OCI-LY3 (cell line): ENCODE measurements around the gene CDC42BPA.

Experiments used
- H2AFZ ChIP-seq: fragments of 200-600, 300-600 bp; shearing (Covaris generic); 2 replicates; pipeline ENCODE4 v1.6.0; 2014; ENCODE audit warnings: antibody characterized with exemption, low read depth, low read length
- H3K27ac ChIP-seq: fragments of 200-600, 300-600 bp; sonication (generic); 2 replicates; pipeline ENCODE4 v1.5.1; 2014; ENCODE audit warnings: mild to moderate bottlenecking, low read length, moderate library complexity, mixed read lengths
- H3K27me3 ChIP-seq: fragments of 200-600, 300-600 bp; sonication (generic); 2 replicates; pipeline ENCODE4 v1.6.1; 2014; ENCODE audit warnings: low read depth, low read length, mixed read lengths
- H3K36me3 ChIP-seq: fragments of 200-600, 300-600 bp; sonication (generic); replicated peaks from 2 replicates; pipeline ENCODE3; 2014; ENCODE audit warnings: low read depth, low read length, mixed read lengths
- H3K4me1 ChIP-seq: fragments of 300-600, 200-600 bp; sonication (generic); 2 replicates; pipeline ENCODE4 v1.6.1; 2014; ENCODE audit warnings: low read length, mixed read lengths
- H3K4me2 ChIP-seq: fragments of 200-600, 300-600 bp; sonication (generic); 2 replicates; pipeline ENCODE4 v1.6.1; 2014; ENCODE audit warnings: low read length, mixed read lengths
- H3K4me3 ChIP-seq: fragments of 300-600, 200-600 bp; sonication (generic); 2 replicates; pipeline ENCODE4 v1.5.1; 2014; ENCODE audit warnings: antibody characterized with exemption, mild to moderate bottlenecking, low read length, moderate library complexity
- H3K79me2 ChIP-seq: fragments of 300-600, 200-600 bp; shearing (Covaris generic); 2 replicates; pipeline ENCODE4 v1.6.1; 2014; ENCODE audit warnings: mild to moderate bottlenecking, low read length, mixed read lengths
- H3K9ac ChIP-seq: fragments of 300-600, 200-600 bp; shearing (Covaris generic); 2 replicates; pipeline ENCODE4 v1.6.0; 2014; ENCODE audit warnings: mild to moderate bottlenecking, low read length, moderate library complexity
- H3K9me3 ChIP-seq: fragments of 200-600, 300-600 bp; shearing (Covaris generic); 2 replicates; pipeline ENCODE4 v1.6.1; 2014; ENCODE audit warnings: low read length, mixed read lengths; ENCODE audit not compliant: insufficient read depth
- H4K20me1 ChIP-seq: fragments of 200-600, 300-600 bp; sonication (generic); 2 replicates; pipeline ENCODE4 v1.6.1; 2016; ENCODE audit warnings: low read length, mixed read lengths; ENCODE audit not compliant: insufficient read depth
- CTCF ChIP-seq: fragments of 200-600, 300-600 bp; sonication (generic); IDR thresholded peaks from 2 replicates; pipeline ENCODE4 v1.5.1; 2014; ENCODE audit warnings: antibody characterized with exemption, low read length, low read depth
- EZH2phosphoT487 ChIP-seq: fragments of 200-600 bp; shearing (Covaris generic); IDR thresholded peaks from 2 replicates; pipeline ENCODE4 v1.6.1; 2018; ENCODE audit warnings: antibody characterized with exemption, mixed run types, low read depth

Gene CDC42BPA

GRCh38 chr1:226954777-226955176, 363.5 kb downstream of the CDC42BPA start:
- no peak overlapping the region for H2AFZ ChIP-seq
- H3K4me1 ChIP-seq = no peaks in the 10 kb centered on the region
- no peak overlapping the region for H3K4me2 ChIP-seq
- H3K79me2 ChIP-seq = peaks cover 49% of the 10 kb centered on the region
- H4K20me1 ChIP-seq = peaks cover 8% of the 10 kb centered on the region; the same call in 1 of the 2 replicates
- H3K9me3 ChIP-seq = no peaks in the 10 kb centered on the region; the same call in 1 of the 2 replicates
- no peak overlapping the region for H3K9ac ChIP-seq
- no peaks in the 10 kb centered on the region for H3K27me3 ChIP-seq
- peaks cover 10% of the 10 kb centered on the region for H3K36me3 ChIP-seq
- H3K27ac ChIP-seq = no peak overlapping the region
- no peak for TF ChIP-seq CTCF
- TF ChIP-seq EZH2phosphoT487 = no peak
- H3K4me3 ChIP-seq = no peak overlapping the region

GRCh38 chr1:226954337-226954736, 364.0 kb downstream of the CDC42BPA start:
- H3K27ac ChIP-seq = no peak overlapping the region
- peaks cover 10% of the 10 kb centered on the region; the same call in 1 of the 2 replicates for H4K20me1 ChIP-seq
- peaks cover 10% of the 10 kb centered on the region for H3K36me3 ChIP-seq
- H3K4me2 ChIP-seq = no peak overlapping the region
- no peak overlapping the region for H2AFZ ChIP-seq
- TF ChIP-seq EZH2phosphoT487 = no peak
- TF ChIP-seq CTCF = no peak
- H3K79me2 ChIP-seq = peaks cover 49% of the 10 kb centered on the region
- H3K9ac ChIP-seq = no peak overlapping the region
- no peaks in the 10 kb centered on the region for H3K4me1 ChIP-seq
- no peaks in the 10 kb centered on the region; the same call in 1 of the 2 replicates for H3K9me3 ChIP-seq
- no peaks in the 10 kb centered on the region for H3K27me3 ChIP-seq
- no peak overlapping the region for H3K4me3 ChIP-seq

- H2AFZ ChIP-seq = no peak overlapping the region
- no peak overlapping the region for H3K4me2 ChIP-seq
- H3K4me3 ChIP-seq = no peak overlapping the region
- peaks cover 12% of the 10 kb centered on the region for H4K20me1 ChIP-seq
- no peaks in the 10 kb centered on the region for H3K27me3 ChIP-seq
- H3K9ac ChIP-seq = no peak overlapping the region
- H3K9me3 ChIP-seq = no peaks in the 10 kb centered on the region
- TF ChIP-seq EZH2phosphoT487 (no peak), CTCF (no peak)
- no peaks in the 10 kb centered on the region for H3K4me1 ChIP-seq
- H3K36me3 ChIP-seq = peaks cover 7% of the 10 kb centered on the region
- H3K79me2 ChIP-seq = peaks cover 49% of the 10 kb centered on the region
- H3K27ac ChIP-seq = no peak overlapping the region
These were observed 365.0 kb downstream of the CDC42BPA start for GRCh38 chr1:226953175-226953800.

GRCh38 chr1:226952118-226952441, 366.2 kb downstream of the CDC42BPA start:
- no peaks in the 10 kb centered on the region for H3K4me1 ChIP-seq
- no peak overlapping the region for H3K4me3 ChIP-seq
- no peak overlapping the region for H3K27ac ChIP-seq
- peaks cover 52% of the 10 kb centered on the region for H3K79me2 ChIP-seq
- H3K9me3 ChIP-seq = no peaks in the 10 kb centered on the region
- no peaks in the 10 kb centered on the region for H3K36me3 ChIP-seq
- TF ChIP-seq CTCF = no peak
- TF ChIP-seq EZH2phosphoT487 = no peak
- H3K9ac ChIP-seq = no peak overlapping the region
- H3K27me3 ChIP-seq = no peaks in the 10 kb centered on the region
- no peak overlapping the region for H2AFZ ChIP-seq
- H4K20me1 ChIP-seq = peaks cover 15% of the 10 kb centered on the region
- no peak overlapping the region for H3K4me2 ChIP-seq
